WTC11 (cell line): ENCODE results near the gene AHCYL1. TPM values are rescaled to one million over a fixed set of nuclear protein-coding genes. Genes with fewer than 3 reads are reported as not detected.

Source experiments
- ATAC-seq: fragments of 200-7000 bp; cut with Tn5 transposase; 2 replicates; pipeline ENCODE4 v1.10.0; 2021; ENCODE audit warnings: mild to moderate bottlenecking, moderate library complexity
- CTCF ChIA-PET: fragments of 300-600 bp; sonication (Branson Sonifier 250); formaldehyde crosslinking; loops from one replicate; lab custom pipeline; 2021; ENCODE audit warnings: antibody characterized with exemption; lab: Charles Lee
- POLR2A ChIA-PET: fragments of 350-600 bp; sonication (Branson Sonifier 250); formaldehyde crosslinking; loops from one replicate; lab custom pipeline; 2021; ENCODE audit warnings: antibody characterized with exemption; lab: Charles Lee
- DNase-seq: peaks from one replicate; pipeline ENCODE4 v3.0.0; 2021; ENCODE audit warnings: low spot score
- H3K27ac Mint-ChIP-seq: 2 replicates; pipeline ENCODE4 v1.8.0; 2021; ENCODE audit warnings: mixed read lengths
- H3K27me3 Mint-ChIP-seq: 2 replicates; pipeline ENCODE4 v1.8.0; 2021; ENCODE audit warnings: low read depth, mild to moderate bottlenecking, moderate library complexity, mixed read lengths
- H3K36me3 Mint-ChIP-seq: 2 replicates; pipeline ENCODE4 v1.8.0; 2021; ENCODE audit warnings: mixed read lengths
- H3K4me1 Mint-ChIP-seq: 2 replicates; pipeline ENCODE4 v1.8.0; 2022; ENCODE audit warnings: mixed read lengths
- H3K4me3 Mint-ChIP-seq: 2 replicates; pipeline ENCODE4 v1.8.0; 2021; ENCODE audit warnings: mild to moderate bottlenecking, moderate library complexity, mixed read lengths
- H3K9me3 Mint-ChIP-seq: 2 replicates; pipeline ENCODE4 v1.8.0; 2021; ENCODE audit warnings: mixed read lengths
- CREB1 ChIP-seq: sonication (generic); formaldehyde crosslinking; IDR thresholded peaks from 2 replicates; pipeline ENCODE4 v1.8.0; 2023; ENCODE audit warnings: mild to moderate bottlenecking, missing genetic modification reagents
- CREM ChIP-seq: sonication (generic); formaldehyde crosslinking; IDR thresholded peaks from 2 replicates; pipeline ENCODE4 v1.8.1; 2022; ENCODE audit warnings: mild to moderate bottlenecking, missing genetic modification reagents, moderate library complexity
- E2F4 ChIP-seq: sonication (generic); formaldehyde crosslinking; IDR thresholded peaks from 2 replicates; pipeline ENCODE4 v1.8.1; 2022; ENCODE audit warnings: low read depth, mild to moderate bottlenecking, moderate library complexity, missing genetic modification reagents, borderline replicate concordance
- ESRRA ChIP-seq: sonication (generic); formaldehyde crosslinking; IDR thresholded peaks from 2 replicates; pipeline ENCODE4 v1.8.1; 2022; ENCODE audit warnings: mild to moderate bottlenecking, missing genetic modification reagents, borderline replicate concordance
- FOXJ3 ChIP-seq: sonication (generic); formaldehyde crosslinking; IDR thresholded peaks from 2 replicates; pipeline ENCODE4 v1.9.0; 2021; ENCODE audit warnings: missing genetic modification reagents, mild to moderate bottlenecking, borderline replicate concordance
- FOXK1 ChIP-seq: sonication (generic); formaldehyde crosslinking; IDR thresholded peaks from 2 replicates; pipeline ENCODE4 v1.8.0; 2022; ENCODE audit warnings: mild to moderate bottlenecking, moderate library complexity, missing genetic modification reagents
- FOXP1 ChIP-seq: sonication (generic); formaldehyde crosslinking; IDR thresholded peaks from 2 replicates; pipeline ENCODE4 v1.8.0; 2022; ENCODE audit warnings: missing genetic modification reagents, mild to moderate bottlenecking, moderate library complexity, borderline replicate concordance
- FOXP4 ChIP-seq: sonication (generic); formaldehyde crosslinking; IDR thresholded peaks from 2 replicates; pipeline ENCODE4 v1.8.0; 2022; ENCODE audit warnings: mild to moderate bottlenecking, missing genetic modification reagents
- GABPB1 ChIP-seq: sonication (generic); formaldehyde crosslinking; IDR thresholded peaks from 2 replicates; pipeline ENCODE4 v1.8.1; 2023; ENCODE audit warnings: mild to moderate bottlenecking, missing genetic modification reagents
- NR2C2 ChIP-seq: sonication (generic); formaldehyde crosslinking; IDR thresholded peaks from 2 replicates; pipeline ENCODE4 v1.8.0; 2022; ENCODE audit warnings: mild to moderate bottlenecking, missing genetic modification reagents
- OVOL2 ChIP-seq: fragments of 250-450 bp; sonication (Bioruptor Pico); IDR thresholded peaks from 2 replicates; pipeline ENCODE4 v1.9.0; 2021; ENCODE audit warnings: mild to moderate bottlenecking, borderline replicate concordance
- PRDM15 ChIP-seq: sonication (generic); formaldehyde crosslinking; IDR thresholded peaks from 2 replicates; pipeline ENCODE4 v1.8.0; 2022; ENCODE audit warnings: missing genetic modification reagents
- PREB ChIP-seq: sonication (generic); formaldehyde crosslinking; IDR thresholded peaks from 2 replicates; pipeline ENCODE4 v1.8.1; 2022; ENCODE audit warnings: mild to moderate bottlenecking, missing genetic modification reagents, moderate library complexity, borderline replicate concordance
- PRRX2 ChIP-seq: fragments of 250-450 bp; sonication (Bioruptor Pico); IDR thresholded peaks from 2 replicates; pipeline ENCODE4 v1.8.0; 2021; ENCODE audit warnings: mild to moderate bottlenecking
- TP53 ChIP-seq: sonication (generic); formaldehyde crosslinking; IDR thresholded peaks from 2 replicates; pipeline ENCODE4 v1.8.1; 2023; ENCODE audit warnings: mild to moderate bottlenecking, missing genetic modification reagents
- ZNF512 ChIP-seq: sonication (generic); formaldehyde crosslinking; IDR thresholded peaks from 2 replicates; pipeline ENCODE4 v1.8.1; 2022; ENCODE audit warnings: missing genetic modification reagents, borderline replicate concordance
- ZNF532 ChIP-seq: fragments of 250-450 bp; sonication (Bioruptor Pico); IDR thresholded peaks from 2 replicates; pipeline ENCODE4 v1.9.0; 2021; ENCODE audit warnings: mild to moderate bottlenecking, borderline replicate concordance
- ZSCAN18 ChIP-seq: fragments of 250-450 bp; sonication (Bioruptor Pico); IDR thresholded peaks from 2 replicates; pipeline ENCODE4 v2.1.2; 2022; ENCODE audit warnings: mild to moderate bottlenecking, moderate library complexity
- total RNA-seq: library from RNA; stranded (reverse); gene quantifications from 3 replicates; pipeline ENCODE4 v1.2.3, GENCODE V29; 2021

AHCYL1 gene
- total RNA-seq, 1 experiment from 2014 or later, result 92.1 TPM

GRCh38 chr1:109969907-109970306 is 14.7 kb upstream of the AHCYL1 start:
- CTCF ChIA-PET, result interaction anchor here (1.4 kb wide), 1 partner anchor 15 kb away, joined by 3 read pairs; the partner anchor contains the start of gene AHCYL1

More at GRCh38 chr1:109969907-109970306, 14.7 kb upstream of the AHCYL1 start:
- Mint-ChIP-seq H3K4me3 (no peak overlapping the region), H3K36me3 (no peaks in the 10 kb centered on the region), H3K27me3 (peaks cover 7% of the 10 kb centered on the region), H3K4me1 (no peaks in the 10 kb centered on the region), H3K27ac (no peak overlapping the region), H3K9me3 (peaks cover 6% of the 10 kb centered on the region)
- DNase-seq (no peak), ATAC-seq (no peak)
- TF ChIP-seq E2F4 (CRISPR knock-in tag) (no peak), FOXP4 (CRISPR knock-in tag) (no peak), TP53 (CRISPR knock-in tag) (no peak), ZSCAN18 (CRISPR knock-in tag) (no peak), NR2C2 (CRISPR knock-in tag) (no peak), GABPB1 (no peak), FOXJ3 (no peak), PRDM15 (CRISPR knock-in tag) (no peak), PREB (CRISPR knock-in tag) (no peak), OVOL2 (CRISPR knock-in tag) (no peak), PRRX2 (CRISPR knock-in tag) (no peak), FOXK1 (no peak), ZNF532 (no peak), CREB1 (no peak), FOXP1 (CRISPR knock-in tag) (no peak), ZNF512 (no peak), ESRRA (CRISPR knock-in tag) (no peak), CREM (CRISPR knock-in tag) (no peak)
- POLR2A ChIA-PET, result no interaction called here
